SH-SY5Y (cell line): ENCODE results near the gene LOXL3.

Experiments
- GATA2 ChIP-seq: IDR thresholded peaks from 2 replicates; pipeline ENCODE4 v1.6.1; 2011; ENCODE audit warnings: mild to moderate bottlenecking, low read depth, low read length
- GATA3 ChIP-seq: IDR thresholded peaks from 2 replicates; pipeline ENCODE4 v1.6.1; 2011; ENCODE audit warnings: low read depth, mild to moderate bottlenecking, low read length, moderate library complexity

Gene LOXL3

GRCh38 chr2:74530239-74531187, 23.2 kb downstream of the LOXL3 start:
- no peak for TF ChIP-seq GATA3
- peak; percentile 4; the same call in 1 of the 2 replicates for TF ChIP-seq GATA2

- TF ChIP-seq GATA3 (no peak), GATA2 (0 out of 2 replicates have a peak, but pooled peaks have one; percentile 7)
These were observed 24.1 kb downstream of the LOXL3 start, which contains the start of the genes AUP1 and HTRA2 for GRCh38 chr2:74529357-74530238. TSS of gene AUP1 (minus strand) at chr2:74529706. CDS start at chr2:74529629, 77 bp downstream. TSS of gene HTRA2 (plus strand) at chr2:74529933. CDS start at chr2:74530007, 74 bp downstream.

GRCh38 chr2:74528600-74529356, 25.0 kb downstream of the LOXL3 start:
- TF ChIP-seq GATA2, result no peak
- TF ChIP-seq GATA3, result no peak

GRCh38 chr2:74527741-74528140, 26.0 kb downstream of the LOXL3 start:
- no peak for TF ChIP-seq GATA3
- TF ChIP-seq GATA2, result no peak

GRCh38 chr2:74526649-74527230, 27.0 kb downstream of the LOXL3 start:
- TF ChIP-seq GATA2 (no peak), GATA3 (no peak)

- no peak for TF ChIP-seq GATA3
- no peak for TF ChIP-seq GATA2
These were observed 27.8 kb downstream of the LOXL3 start, which contains the start of gene DQX1 for GRCh38 chr2:74525717-74526648. TSS of gene DQX1 (minus strand) at chr2:74526231. CDS start at chr2:74525729, 502 bp downstream.

- TF ChIP-seq GATA3, result no peak
- no peak for TF ChIP-seq GATA2
These were observed 28.6 kb downstream of the LOXL3 start for GRCh38 chr2:74524955-74525716.

GRCh38 chr2:74524005-74524404, 29.7 kb downstream of the LOXL3 start:
- TF ChIP-seq GATA2 (no peak), GATA3 (no peak)

- TF ChIP-seq GATA3 (no peak), GATA2 (no peak)
These were observed 31.2 kb downstream of the LOXL3 start for GRCh38 chr2:74522516-74522915.

GRCh38 chr2:74516650-74517049, 37.1 kb downstream of the LOXL3 start:
- TF ChIP-seq GATA3, result no peak

- TF ChIP-seq GATA3 (no peak), GATA2 (no peak)
These were observed 37.6 kb downstream of the LOXL3 start for GRCh38 chr2:74515981-74516633.
